ENCODE data around the gene SPRR2B. TPM values are rescaled to one million over a fixed set of nuclear protein-coding genes. Genes with fewer than 3 reads are reported as not detected.
"Not testable (repeated sequence)": the region's sequence is repeated elsewhere in the genome, so short reads cannot be mapped to it uniquely, and the experiment has no call there.

SPRR2B gene
- polyA plus RNA-seq, 1 donor: not detected

GRCh38 chr1:153032677-153033308 lies 38.6 kb downstream of the SPRR2B start:
- DNase-seq: no peak

DNA sequence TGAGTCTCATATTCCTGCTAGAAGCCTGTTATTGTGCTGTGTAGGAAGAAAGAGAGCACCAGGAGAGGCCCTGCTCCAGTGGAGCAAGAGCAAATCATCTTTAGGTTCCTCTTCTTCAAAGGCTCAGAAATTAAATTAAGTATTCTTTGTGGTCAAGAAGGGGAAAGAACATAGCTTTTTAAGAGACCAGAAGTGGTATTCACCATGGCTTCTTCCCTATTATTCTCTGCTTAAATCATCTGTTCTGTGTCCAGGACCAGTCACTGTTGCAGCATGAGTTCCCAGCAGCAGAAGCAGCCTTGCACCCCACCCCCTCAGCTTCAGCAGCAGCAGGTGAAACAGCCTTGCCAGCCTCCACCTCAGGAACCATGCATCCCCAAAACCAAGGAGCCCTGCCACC lies 39.3 kb downstream of the SPRR2B start:
- no peak for DNase-seq

DNA sequence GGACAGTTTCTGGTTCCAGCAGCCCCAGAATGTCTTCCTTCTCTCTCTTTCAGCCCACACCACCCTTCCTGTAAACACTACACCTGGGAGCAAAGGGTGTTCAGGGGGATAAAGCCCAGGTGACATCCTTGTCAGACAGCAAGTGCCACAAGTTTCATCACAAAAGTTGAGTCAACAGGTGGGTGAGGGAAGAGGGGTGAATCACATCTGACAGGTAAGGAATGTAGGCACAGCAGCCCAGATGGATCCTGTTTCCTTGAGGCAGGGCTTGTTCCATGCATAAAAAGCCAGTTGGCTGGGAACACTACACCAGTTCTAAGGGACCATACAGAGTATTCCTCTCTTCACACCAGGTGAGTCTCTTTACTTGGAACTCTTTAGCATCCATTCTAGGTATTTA lies 40.5 kb downstream of the SPRR2B start, which contains the start of gene SPRR1B:
Gene SPRR1B, plus strand, starts transcription at position 309 of the 400 bp plus-strand sequence. CDS start 1,143 bp downstream, outside the sequence.
- no peak for DNase-seq

DNA sequence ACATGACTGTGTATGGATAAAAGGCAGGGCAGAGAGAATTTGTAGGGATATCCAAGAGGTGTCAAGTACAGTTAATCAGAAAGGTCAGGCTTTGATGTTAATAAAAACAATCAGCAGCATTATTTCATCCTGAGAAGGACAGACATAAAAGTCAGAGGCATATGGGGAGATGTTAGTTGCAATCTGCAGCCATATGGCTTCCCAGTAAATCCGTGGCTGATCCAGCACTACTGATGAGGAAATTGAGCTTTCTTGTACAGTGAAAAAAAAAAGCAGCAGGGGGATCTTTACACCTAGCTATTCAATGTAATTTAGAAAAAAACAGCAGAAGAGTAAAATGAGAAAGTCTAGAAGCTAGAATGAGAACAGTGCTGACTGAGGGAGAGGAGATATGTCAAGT lies 42.6 kb downstream of the SPRR2B start:
- no peak for DNase-seq

DNA sequence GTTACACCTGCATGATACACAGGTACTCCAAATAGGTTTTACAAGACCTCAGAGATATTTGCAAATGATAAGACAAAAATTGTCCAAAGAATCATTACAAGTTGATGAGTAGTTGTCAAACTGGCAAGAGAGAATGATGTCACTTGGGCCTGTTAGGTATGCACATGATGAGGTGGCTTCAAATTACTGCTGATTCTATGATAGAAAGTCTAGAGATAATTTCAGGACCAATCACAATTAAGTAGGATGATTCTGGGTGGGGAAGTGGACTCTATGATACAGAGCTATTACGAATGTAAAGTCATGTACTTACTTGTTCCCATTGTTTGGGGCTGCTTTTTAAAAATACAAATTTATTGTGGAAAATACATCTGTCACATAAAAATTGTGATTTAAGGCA lies 45.6 kb downstream of the SPRR2B start:
- no peak for DNase-seq

GRCh38 chr1:153024413-153024812 lies 47.0 kb downstream of the SPRR2B start:
- no peak for DNase-seq

GRCh38 chr1:153023109-153023508 lies 48.3 kb downstream of the SPRR2B start:
- DNase-seq: no peak

GRCh38 chr1:153022340-153022739 lies 49.1 kb downstream of the SPRR2B start:
- not testable (repeated sequence) for DNase-seq

DNA sequence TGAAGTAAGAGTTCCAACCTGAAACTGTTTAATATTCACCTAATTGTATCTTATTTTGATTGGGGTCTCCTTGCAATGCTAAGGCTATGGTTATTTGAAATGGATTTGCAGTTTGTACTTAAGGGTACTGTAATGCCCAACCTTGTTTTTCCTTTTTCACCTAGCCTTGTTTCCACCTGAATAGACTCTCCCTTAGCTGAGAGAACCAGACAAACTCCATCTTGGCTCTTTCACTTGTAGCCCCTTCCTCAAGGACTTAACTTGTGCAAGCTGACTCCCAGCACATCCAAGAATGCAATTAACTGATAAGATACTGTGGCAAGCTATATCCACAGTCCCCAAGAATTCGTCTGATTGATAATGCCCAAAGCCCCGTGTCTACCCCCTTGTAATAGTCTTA lies 49.6 kb downstream of the SPRR2B start:
- not testable (repeated sequence) for DNase-seq

Other genes starting within 250 kb of the SPRR2B start
- not detected for gene LCE1A, start 244.1 kb downstream of the SPRR2B start, polyA plus RNA-seq (ENCODE audit: insufficient read length)
- not detected for gene LCE6A, start 228.8 kb downstream of the SPRR2B start, polyA plus RNA-seq (ENCODE audit: insufficient read length)
- gene LCE7A, start 211.6 kb downstream of the SPRR2B start, polyA plus RNA-seq (ENCODE audit: insufficient read length): not detected
- not detected for gene SMCP, start 193.3 kb downstream of the SPRR2B start, polyA plus RNA-seq (ENCODE audit: insufficient read length)
- gene IVL, start 163.1 kb downstream of the SPRR2B start, polyA plus RNA-seq (ENCODE audit: insufficient read length): 0.36 TPM
- not detected for gene SPRR5, start 124.4 kb downstream of the SPRR2B start, polyA plus RNA-seq (ENCODE audit: insufficient read length)
- gene SPRR4, start 101.0 kb downstream of the SPRR2B start, polyA plus RNA-seq (ENCODE audit: insufficient read length): not detected
- not detected for gene SPRR1A, start 87.5 kb downstream of the SPRR2B start, polyA plus RNA-seq (ENCODE audit: insufficient read length)
- gene SPRR3, start 69.9 kb downstream of the SPRR2B start, polyA plus RNA-seq (ENCODE audit: insufficient read length): not detected
- gene SPRR1B, start 40.4 kb downstream of the SPRR2B start, polyA plus RNA-seq (ENCODE audit: insufficient read length): 0.37 TPM
- gene SPRR2D, start 30.5 kb downstream of the SPRR2B start, polyA plus RNA-seq (ENCODE audit: insufficient read length): not detected
- gene SPRR2A, start 14.1 kb downstream of the SPRR2B start, polyA plus RNA-seq (ENCODE audit: insufficient read length): not detected
- gene SPRR2E, start 22.9 kb upstream of the SPRR2B start, polyA plus RNA-seq (ENCODE audit: insufficient read length): not detected
- not detected for gene SPRR2F, start 41.9 kb upstream of the SPRR2B start, polyA plus RNA-seq (ENCODE audit: insufficient read length)
- gene SPRR2G, start 79.3 kb upstream of the SPRR2B start, polyA plus RNA-seq (ENCODE audit: insufficient read length): not detected
- not detected for gene LELP1, start 131.8 kb upstream of the SPRR2B start, polyA plus RNA-seq (ENCODE audit: insufficient read length)
- not detected for gene PRR9, start 146.0 kb upstream of the SPRR2B start, polyA plus RNA-seq (ENCODE audit: insufficient read length)
- not detected for gene LORICRIN, start 188.1 kb upstream of the SPRR2B start, polyA plus RNA-seq (ENCODE audit: insufficient read length)
- not detected for gene PGLYRP3, start 241.3 kb upstream of the SPRR2B start, polyA plus RNA-seq (ENCODE audit: insufficient read length)